Endodermal cell (in vitro differentiated cells): ENCODE results near the gene GALK2. TPM values are rescaled to one million over a fixed set of nuclear protein-coding genes. Genes with fewer than 3 reads are reported as not detected.

ENCODE experiments used
- DNase-seq: peaks from one replicate; pipeline ENCODE4 v3.0.0-alpha.2; 2017
- H3K27ac ChIP-seq: 2 replicates; pipeline ENCODE4 v1.5.1; 2013; ENCODE audit warnings: mild to moderate bottlenecking, low read depth, low read length, moderate library complexity
- H3K27me3 ChIP-seq: 2 replicates; pipeline ENCODE4 v1.6.1; 2013; ENCODE audit warnings: mild to moderate bottlenecking, low read length, moderate library complexity; ENCODE audit not compliant: insufficient read depth, control insufficient read depth, poor library complexity, severe bottlenecking
- H3K36me3 ChIP-seq: 2 replicates; pipeline ENCODE4 v1.7.0; 2013; ENCODE audit warnings: mild to moderate bottlenecking, low read length, moderate library complexity; ENCODE audit not compliant: control insufficient read depth, insufficient read depth
- H3K4me1 ChIP-seq: one replicate; pipeline ENCODE4 v1.7.0; 2013; ENCODE audit warnings: low read length; ENCODE audit not compliant: control insufficient read depth, insufficient read depth
- H3K4me3 ChIP-seq: 2 replicates; pipeline ENCODE4 v1.5.1; 2013; ENCODE audit warnings: mild to moderate bottlenecking, low read length, moderate library complexity
- H3K9ac ChIP-seq: 2 replicates; pipeline ENCODE4 v1.6.1; 2013; ENCODE audit warnings: mild to moderate bottlenecking, low read length, moderate library complexity; ENCODE audit not compliant: poor library complexity, severe bottlenecking; ENCODE audit errors: extremely low read depth
- H3K9me3 ChIP-seq: 2 replicates; pipeline ENCODE4 v1.6.1; 2013; ENCODE audit warnings: mild to moderate bottlenecking, low read length, moderate library complexity; ENCODE audit not compliant: control insufficient read depth
- H3K27ac Mint-ChIP-seq: 2 replicates; pipeline ENCODE4 v1.8.0; 2020; ENCODE audit warnings: mixed read lengths
- H3K27me3 Mint-ChIP-seq: 2 replicates; pipeline ENCODE4 v1.8.0; 2021; ENCODE audit warnings: mild to moderate bottlenecking, mixed read lengths; ENCODE audit not compliant: insufficient read depth
- H3K36me3 Mint-ChIP-seq: 2 replicates; pipeline ENCODE4 v1.8.0; 2020; ENCODE audit warnings: low read depth, mixed read lengths
- H3K4me1 Mint-ChIP-seq: 2 replicates; pipeline ENCODE4 v1.8.0; 2020; ENCODE audit warnings: mixed read lengths
- H3K4me3 Mint-ChIP-seq: 2 replicates; pipeline ENCODE4 v1.8.0; 2020; ENCODE audit warnings: mild to moderate bottlenecking, moderate library complexity, mixed read lengths
- H3K9me3 Mint-ChIP-seq: 2 replicates; pipeline ENCODE4 v1.8.0; 2020; ENCODE audit warnings: mild to moderate bottlenecking, mixed read lengths
- WGBS, 2 experiments: methylation state at CpG; one replicate each; pipeline versions ENCODE4 v1.1.5 to v1.1.7; 2013; ENCODE audit warnings: missing lambda C conversion rate in 2 of 2, mixed read lengths in 1 of 2; ENCODE audit not compliant: insufficient coverage in 1 of 2, insufficient read length in 1 of 2; 5-methylcytosine and 5-hydroxymethylcytosine counted together
- total RNA-seq, 2 donors: library from RNA; stranded (reverse); fragmentation: NEBNext Ultra II Directional in 1 of 2; extraction: Animal tissue kit (Norgen Biotek cat#: 25700) in 1 of 2; gene quantifications; 2 replicates in 1 of 2; 3 replicates in 1 of 2; pipeline ENCODE4 v1.2.1, GENCODE V29; 2021
- TF ChIP-seq, protein P1 (sequence below): fragments of 200-600 bp; sonication (generic); conservative IDR thresholded peaks from 2 replicates; pipeline ENCODE4 v1.5.0; 2021; ENCODE audit warnings: antibody characterized with exemption, mild to moderate bottlenecking

GALK2 gene
- total RNA-seq, 2 donors from 2014 or later: 13.4 to 19.1 TPM

DNA sequence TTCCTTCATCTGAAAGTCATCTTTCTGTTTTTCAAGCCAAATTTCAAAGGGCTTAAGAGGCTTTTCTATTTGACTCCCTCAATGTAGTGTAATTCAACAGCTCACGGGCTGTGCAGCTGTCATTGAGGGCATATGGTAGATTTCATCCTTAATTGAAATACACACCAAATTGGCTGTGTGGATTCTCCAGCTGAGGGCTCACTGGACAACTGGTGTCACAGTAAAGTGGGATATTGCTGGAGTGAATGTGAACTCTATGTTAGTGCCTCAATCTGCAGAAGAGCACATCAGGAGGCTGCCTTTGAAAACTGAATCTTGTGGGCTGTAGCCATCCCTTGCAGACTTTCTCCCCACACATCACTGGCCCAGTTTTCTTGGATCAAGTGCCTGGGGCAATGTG is 120.1 kb downstream of the GALK2 start:
- WGBS, 2 experiments: 89% methylated on average over 1 of the region's 1 CpG; no CpG with 5 or more reads in 1 of the 2 experiments
- H3K9ac ChIP-seq: no peak overlapping the region
- Mint-ChIP-seq H3K9me3 (no peaks in the 10 kb centered on the region), H3K27ac (no peak overlapping the region), H3K4me1 (peaks cover 33% of the 10 kb centered on the region), H3K27me3 (no peaks in the 10 kb centered on the region), H3K36me3 (peaks cover 22% of the 10 kb centered on the region), H3K4me3 (no peak overlapping the region)
- DNase-seq: no peak
- H3K9me3 ChIP-seq: no peaks in the 10 kb centered on the region
- H3K4me3 ChIP-seq: no peak overlapping the region
- H3K36me3 ChIP-seq: no peaks in the 10 kb centered on the region
- H3K27me3 ChIP-seq: peaks cover 13% of the 10 kb centered on the region
- TF ChIP-seq, protein P1, sequence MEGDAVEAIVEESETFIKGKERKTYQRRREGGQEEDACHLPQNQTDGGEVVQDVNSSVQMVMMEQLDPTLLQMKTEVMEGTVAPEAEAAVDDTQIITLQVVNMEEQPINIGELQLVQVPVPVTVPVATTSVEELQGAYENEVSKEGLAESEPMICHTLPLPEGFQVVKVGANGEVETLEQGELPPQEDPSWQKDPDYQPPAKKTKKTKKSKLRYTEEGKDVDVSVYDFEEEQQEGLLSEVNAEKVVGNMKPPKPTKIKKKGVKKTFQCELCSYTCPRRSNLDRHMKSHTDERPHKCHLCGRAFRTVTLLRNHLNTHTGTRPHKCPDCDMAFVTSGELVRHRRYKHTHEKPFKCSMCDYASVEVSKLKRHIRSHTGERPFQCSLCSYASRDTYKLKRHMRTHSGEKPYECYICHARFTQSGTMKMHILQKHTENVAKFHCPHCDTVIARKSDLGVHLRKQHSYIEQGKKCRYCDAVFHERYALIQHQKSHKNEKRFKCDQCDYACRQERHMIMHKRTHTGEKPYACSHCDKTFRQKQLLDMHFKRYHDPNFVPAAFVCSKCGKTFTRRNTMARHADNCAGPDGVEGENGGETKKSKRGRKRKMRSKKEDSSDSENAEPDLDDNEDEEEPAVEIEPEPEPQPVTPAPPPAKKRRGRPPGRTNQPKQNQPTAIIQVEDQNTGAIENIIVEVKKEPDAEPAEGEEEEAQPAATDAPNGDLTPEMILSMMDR: no peak
- H3K27ac ChIP-seq: no peak overlapping the region
- peaks cover 11% of the 10 kb centered on the region for H3K4me1 ChIP-seq

DNA sequence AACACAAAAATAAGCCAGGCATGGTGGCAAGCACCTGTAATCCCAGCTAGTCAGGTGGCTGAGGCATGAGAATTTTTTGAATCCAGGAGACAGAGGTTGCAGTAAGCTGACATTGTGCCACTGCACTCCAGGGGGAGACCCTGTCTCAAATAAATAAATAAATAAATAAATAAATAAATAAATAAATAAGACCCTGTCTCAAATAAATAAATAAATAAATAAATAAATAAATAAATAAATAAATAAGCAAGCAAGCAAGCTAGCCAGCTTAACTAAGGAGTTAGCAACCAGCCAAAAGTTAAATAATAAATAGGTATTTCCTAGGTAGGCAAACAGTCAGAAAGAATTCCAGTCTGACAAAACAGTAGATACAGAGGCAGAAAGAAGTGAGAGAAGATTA is 123.9 kb downstream of the GALK2 start:
- no peak for DNase-seq
- Mint-ChIP-seq H3K27me3 (no peaks in the 10 kb centered on the region), H3K36me3 (peaks cover 37% of the 10 kb centered on the region), H3K4me1 (peaks cover 2% of the 10 kb centered on the region), H3K4me3 (no peak overlapping the region), H3K27ac (no peak overlapping the region), H3K9me3 (peaks cover 18% of the 10 kb centered on the region)
- Histone ChIP-seq H3K27me3 (peaks cover 7% of the 10 kb centered on the region), H3K9ac (no peak overlapping the region), H3K4me1 (no peaks in the 10 kb centered on the region), H3K4me3 (no peak overlapping the region), H3K36me3 (no peaks in the 10 kb centered on the region), H3K27ac (no peak overlapping the region), H3K9me3 (no peaks in the 10 kb centered on the region)
- TF ChIP-seq, protein P1: no peak

DNA sequence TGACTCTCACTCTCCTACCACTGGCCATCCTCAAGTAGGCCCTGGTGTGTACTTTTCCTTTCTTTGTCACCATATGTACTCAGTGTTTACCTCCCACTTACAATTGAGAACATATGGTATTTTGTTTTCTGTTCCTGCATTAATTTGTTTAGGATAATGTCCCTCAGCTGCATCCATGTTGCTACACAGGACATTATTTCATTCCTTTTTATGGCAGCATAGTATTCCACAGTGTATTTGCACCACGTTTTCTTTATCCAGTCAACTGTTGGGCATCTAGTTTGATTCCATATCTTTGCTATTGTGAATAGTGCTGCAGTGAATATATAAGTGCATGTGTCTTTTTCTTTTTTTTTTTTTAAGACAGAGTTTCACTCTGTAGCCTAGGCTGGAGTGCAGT is 126.2 kb downstream of the GALK2 start:
- TF ChIP-seq, protein P1: no peak
- Mint-ChIP-seq H3K36me3 (peaks cover 37% of the 10 kb centered on the region), H3K4me3 (no peak overlapping the region), H3K27me3 (no peaks in the 10 kb centered on the region), H3K4me1 (peaks cover under 1% of the 10 kb centered on the region), H3K9me3 (peaks cover 18% of the 10 kb centered on the region), H3K27ac (no peak overlapping the region)
- Histone ChIP-seq H3K4me1 (no peaks in the 10 kb centered on the region), H3K4me3 (no peak overlapping the region), H3K36me3 (no peaks in the 10 kb centered on the region), H3K9me3 (no peaks in the 10 kb centered on the region), H3K9ac (no peak overlapping the region), H3K27me3 (no peaks in the 10 kb centered on the region), H3K27ac (no peak overlapping the region)
- 94 to 100% methylated on average over 1 of the region's 1 CpG for WGBS, 2 experiments
- DNase-seq: no peak
